ENCODE results near the gene LRFN3. TPM values are rescaled to one million over a fixed set of nuclear protein-coding genes. Genes with fewer than 3 reads are reported as not detected.

LRFN3 gene
- total and polyA plus RNA-seq, 2 of the 13 experiments (the other 11 are each of a cell fraction or from before 2014, with no cell fraction given) = 0.74 to 1.6 TPM

DNA sequence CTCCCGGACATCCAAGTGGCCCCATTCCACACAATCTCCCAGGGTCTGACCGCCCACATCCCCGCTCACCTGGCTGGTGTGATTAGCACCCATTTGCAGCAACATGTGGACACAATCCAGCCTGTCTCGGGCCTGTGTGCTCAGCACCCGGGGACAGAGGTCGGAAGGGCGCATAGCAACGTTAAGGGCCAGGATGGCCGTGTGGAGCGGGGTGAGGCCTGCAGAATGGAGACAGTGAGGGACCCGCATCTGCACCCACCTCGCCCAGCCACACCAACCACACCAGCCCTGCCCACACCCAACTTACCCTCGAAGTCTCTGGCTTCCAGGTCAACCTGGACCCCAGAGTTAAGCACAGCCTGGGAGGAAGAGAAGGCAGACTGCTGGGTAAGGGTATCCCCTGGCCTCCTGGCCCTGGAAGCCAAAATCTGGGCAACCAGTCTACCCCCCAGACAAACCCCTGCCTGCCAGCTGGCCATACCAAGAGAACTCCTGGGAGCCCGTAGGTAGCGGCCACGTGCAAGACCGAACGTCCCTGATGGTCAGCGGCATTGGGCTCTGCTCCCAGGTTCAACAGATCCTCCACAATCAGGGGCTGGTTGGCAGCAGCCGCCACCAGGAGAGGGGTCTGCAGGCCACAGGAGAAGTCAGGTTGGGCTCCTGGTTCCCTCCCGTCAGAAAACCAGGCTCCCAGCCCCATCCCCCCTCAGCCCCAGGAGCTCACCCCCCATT lies 40.1 kb upstream of the LRFN3 start:
- Histone ChIP-seq H3K4me2 (ENCODE audit: low read depth, low read length) (no peak overlapping the region), H3K27ac (ENCODE audit: extremely low read length, insufficient read depth, low read length) (no peak overlapping the region), H3K9ac (ENCODE audit: insufficient read depth, low read depth, low read length) (no peak overlapping the region), H4K20me1 (ENCODE audit: insufficient read depth, low read length) (no peaks in the 10 kb centered on the region), H3K79me2 (ENCODE audit: insufficient read depth, low read length) (no peaks in the 10 kb centered on the region), H3K9me3 (ENCODE audit: low read length) (no peaks in the 10 kb centered on the region), H3K4me3 (replicated peaks in 1 of 3; ENCODE audit: insufficient read depth in 1 of 3, low read depth in 2 of 3, low read length in 3 of 3) (no peak overlapping the region), H3K4me1 (ENCODE audit: insufficient read depth, low read length) (peaks cover 11% of the 10 kb centered on the region), H3K27me3 (ENCODE audit: control insufficient read depth in 1 of 2, insufficient read depth in 2 of 2, low read length in 2 of 2) (no peaks in the 10 kb centered on the region), H3K36me3 (replicated peaks in 1 of 2; ENCODE audit: control insufficient read depth in 1 of 2, insufficient read depth in 2 of 2, low read length in 2 of 2) (peaks cover 4 to 19% of the 10 kb centered on the region in 2 experiments; a peak in 2 of 5 replicates), H2AFZ (ENCODE audit: low read length) (no peak overlapping the region)
- no peak for FAIRE-seq
- intact Hi-C loops (cut with micrococcal nuclease; ENCODE audit: unreplicated experiment) (no loop called here), in situ Hi-C loops (cut with HindIII; ENCODE audit: extremely low pct_ligation_motif_present, low pct_unique_long_range_greater_than_20kb) (no loop called here)
- ChIA-PET CTCF (ENCODE audit: low intra/inter-chr PET ratio, low total read pairs) (no interaction called here), POLR2A (no interaction called here)
- ATAC-seq = no peak
- no peak for TF ChIP-seq RXRA (CRISPR knock-in tag; IDR thresholded peaks at IDR 0.05)
- no peak for TF ChIP-seq ZFX (CRISPR knock-in tag; IDR thresholded peaks at IDR 0.05; ENCODE audit: low read depth)
- TF ChIP-seq FOXK2 (IDR thresholded peaks at IDR 0.05) = no peak
- TF ChIP-seq, protein P1, sequence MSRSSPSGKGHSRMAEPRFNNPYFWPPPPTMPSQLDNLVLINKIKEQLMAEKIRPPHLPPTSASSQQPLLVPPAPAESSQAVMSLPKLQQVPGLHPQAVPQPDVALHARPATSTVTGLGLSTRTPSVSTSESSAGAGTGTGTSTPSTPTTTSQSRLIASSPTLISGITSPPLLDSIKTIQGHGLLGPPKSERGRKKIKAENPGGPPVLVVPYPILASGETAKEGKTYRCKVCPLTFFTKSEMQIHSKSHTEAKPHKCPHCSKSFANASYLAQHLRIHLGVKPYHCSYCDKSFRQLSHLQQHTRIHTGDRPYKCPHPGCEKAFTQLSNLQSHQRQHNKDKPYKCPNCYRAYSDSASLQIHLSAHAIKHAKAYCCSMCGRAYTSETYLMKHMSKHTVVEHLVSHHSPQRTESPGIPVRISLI (CRISPR knock-in tag; IDR thresholded peaks at IDR 0.05; ENCODE audit: borderline replicate concordance) = no peak
- no peak for TF ChIP-seq MIER2 (CRISPR knock-in tag; IDR thresholded peaks at IDR 0.05)
- TF ChIP-seq PAX8 (CRISPR knock-in tag; IDR thresholded peaks at IDR 0.05; ENCODE audit: borderline replicate concordance) = no peak
- TF ChIP-seq, protein P2, sequence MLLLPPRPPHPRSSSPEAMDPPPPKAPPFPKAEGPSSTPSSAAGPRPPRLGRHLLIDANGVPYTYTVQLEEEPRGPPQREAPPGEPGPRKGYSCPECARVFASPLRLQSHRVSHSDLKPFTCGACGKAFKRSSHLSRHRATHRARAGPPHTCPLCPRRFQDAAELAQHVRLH (CRISPR knock-in tag; IDR thresholded peaks at IDR 0.05; ENCODE audit: borderline replicate concordance, low read depth) = no peak
- TF ChIP-seq ZNF569 (CRISPR knock-in tag; IDR thresholded peaks at IDR 0.05; ENCODE audit: borderline replicate concordance) = no peak
- TF ChIP-seq ZNF143 (CRISPR knock-in tag; IDR thresholded peaks at IDR 0.05) = no peak
- no peak for TF ChIP-seq ZSCAN29 (CRISPR knock-in tag; conservative IDR thresholded peaks at IDR 0.05)
- no peak for TF ChIP-seq CEBPB (IDR thresholded peaks at IDR 0.05; ENCODE audit: borderline replicate concordance, low read depth, low read length)
- TF ChIP-seq REXO4 (CRISPR knock-in tag; IDR thresholded peaks at IDR 0.05; ENCODE audit: borderline replicate concordance) = no peak
- no peak for TF ChIP-seq CBX2 (IDR thresholded peaks at IDR 0.05; ENCODE audit: low read depth, low read length)
- no peak for TF ChIP-seq CBX2 (CRISPR knock-in tag; IDR thresholded peaks at IDR 0.05; ENCODE audit: low read depth)
- no peak for TF ChIP-seq PHF5A (CRISPR knock-in tag; IDR thresholded peaks at IDR 0.05; ENCODE audit: low read depth, unreplicated experiment)
- TF ChIP-seq SOX6 (IDR thresholded peaks at IDR 0.05) = no peak
- TF ChIP-seq SOX6 (CRISPR knock-in tag; IDR thresholded peaks at IDR 0.05) = no peak
- no peak for TF ChIP-seq ZKSCAN5 (CRISPR knock-in tag; IDR thresholded peaks at IDR 0.05)
- TF ChIP-seq ATRX (CRISPR knock-in tag; IDR thresholded peaks at IDR 0.05; ENCODE audit: borderline replicate concordance) = no peak
- no peak for DNase-seq (ENCODE audit: low spot score)
- no TSS peak for BruUV-seq (replicated peaks)
- WGBS (ENCODE audit: low lambda C conversion rate) = 89% methylated on average over 13 of the region's 21 CpGs

All from HepG2 (cell line).